Hematopoietic multipotent progenitor cell treated with erythropoietin and hydrocortisone succinate and interleukin-3 and kit ligand, for 4 days (in vitro differentiated cells): ENCODE data around the gene SATL1.
A peak's percentile ranks its signal among the peaks of the same experiment; 100 is the strongest.
"Not testable (repeated sequence)": the region's sequence is repeated elsewhere in the genome, so short reads cannot be mapped to it uniquely, and the experiment has no call there.

Experiments used
- DNase-seq: peaks from one replicate; pipeline ENCODE4 v3.0.0-alpha.2; 2015

Gene SATL1

GRCh38 chrX:85243761-85244449 is at the start of gene SATL1, which contains the start of gene ZNF711:
Gene SATL1, minus strand, starts transcription at chrX:85243779. Its CDS starts 134,811 bp downstream, at chrX:85108968.
Gene ZNF711, plus strand, starts transcription at chrX:85243991. Its CDS starts 3,582 bp downstream, at chrX:85247573.
- DNase-seq = peak; percentile 86

- DNase-seq = no peak
These were observed 45.6 kb upstream of the SATL1 start for GRCh38 chrX:85288992-85289723.

DNA sequence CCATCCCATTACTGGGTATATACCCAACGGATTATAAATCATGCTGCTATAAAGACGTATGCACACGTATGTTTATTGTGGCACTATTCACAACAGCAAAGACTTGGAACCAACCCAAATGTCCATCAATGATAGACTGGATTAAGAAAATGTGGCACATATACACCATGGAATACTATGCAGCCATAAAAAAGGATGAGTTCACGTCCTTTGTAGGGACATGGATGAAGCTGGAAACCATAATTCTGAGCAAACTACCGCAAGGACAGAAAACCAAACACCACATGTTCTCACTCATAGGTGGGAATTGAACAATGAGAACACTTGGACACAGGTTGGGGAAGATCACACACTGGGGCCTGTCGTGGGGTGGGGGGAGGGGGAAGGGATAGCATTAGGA is 41.7 kb upstream of the SATL1 start:
- DNase-seq = not testable (repeated sequence)

- DNase-seq = peak; percentile 64
These were observed 1.1 kb upstream of the SATL1 start for GRCh38 chrX:85244450-85245211.

DNA sequence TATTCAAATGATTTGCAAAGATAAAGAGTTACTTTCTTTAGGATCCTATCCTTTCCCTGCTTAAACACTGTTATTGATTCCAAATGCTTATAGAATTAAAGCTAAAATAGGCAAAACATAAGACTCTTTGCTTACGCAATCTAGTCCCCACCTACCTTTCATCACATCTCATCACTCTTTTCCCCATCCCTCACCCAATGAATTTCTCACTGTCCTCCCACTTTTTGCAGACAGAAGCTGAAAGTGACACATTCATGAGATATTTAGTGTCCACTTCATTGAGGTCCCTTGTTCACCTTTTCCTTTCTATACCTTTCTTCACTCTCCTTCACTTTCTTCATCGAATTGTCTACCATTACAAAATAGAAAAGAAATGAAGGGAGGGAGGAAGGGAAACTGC is 424 bp downstream of the SATL1 start:
- peak; percentile 2 for DNase-seq

DNA sequence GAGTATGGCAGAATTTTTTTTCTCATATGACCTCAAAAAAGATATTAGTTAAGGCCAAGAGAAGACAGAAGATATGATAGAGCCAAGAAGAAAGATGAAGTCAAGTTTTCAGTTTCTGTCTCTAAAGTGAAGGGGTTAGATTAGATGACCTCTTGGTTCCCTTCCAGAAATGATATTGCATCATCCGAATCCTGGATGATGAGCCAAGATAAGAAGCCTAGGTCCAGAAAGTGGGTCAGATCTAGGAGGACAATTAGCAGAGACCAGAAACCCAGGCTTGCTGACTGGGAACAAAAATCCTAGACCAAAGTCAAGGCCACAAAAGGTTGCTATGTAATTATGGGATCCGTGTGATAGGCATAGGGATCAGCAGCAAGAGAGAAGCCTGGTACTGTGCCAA is 20.2 kb downstream of the SATL1 start:
- DNase-seq = no peak

GRCh38 chrX:85221361-85221760 is 22.2 kb downstream of the SATL1 start:
- DNase-seq = no peak

- no peak for DNase-seq
These were observed 27.6 kb downstream of the SATL1 start for GRCh38 chrX:85215946-85216345.

DNA sequence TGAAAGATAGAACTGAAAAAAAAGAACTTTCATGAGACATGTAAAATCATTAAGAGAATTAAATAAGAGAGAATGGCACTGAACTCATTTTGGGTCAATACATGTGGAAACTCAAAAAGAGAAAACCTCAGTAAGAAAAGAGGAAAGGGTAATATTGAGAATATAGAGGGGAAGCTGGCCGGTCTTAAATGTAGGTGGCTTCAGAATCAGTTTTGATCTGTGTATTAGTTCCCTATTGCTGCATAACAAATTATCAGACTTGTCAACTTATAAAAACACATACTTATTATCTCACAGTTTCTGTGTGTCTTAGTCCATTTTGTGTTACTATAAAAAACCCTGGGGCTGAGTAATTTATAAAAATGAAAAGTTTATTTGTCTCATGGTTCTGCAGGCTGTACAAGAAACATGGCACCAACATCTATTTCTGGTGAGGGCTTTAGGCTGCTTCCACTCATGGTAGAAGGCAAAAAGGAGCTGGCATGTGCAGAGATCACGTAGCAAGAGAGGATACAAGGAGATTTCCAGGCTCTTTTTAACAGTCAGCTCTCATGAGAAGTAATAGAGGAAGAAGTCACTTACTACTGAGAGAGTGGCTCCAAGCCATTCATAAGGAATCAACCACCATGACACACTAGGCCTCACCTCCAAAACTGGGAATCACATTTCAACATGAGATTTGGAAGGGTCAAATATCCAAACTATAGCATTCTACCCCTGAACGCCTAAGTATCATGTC is 29.6 kb downstream of the SATL1 start:
- DNase-seq = no peak

DNA sequence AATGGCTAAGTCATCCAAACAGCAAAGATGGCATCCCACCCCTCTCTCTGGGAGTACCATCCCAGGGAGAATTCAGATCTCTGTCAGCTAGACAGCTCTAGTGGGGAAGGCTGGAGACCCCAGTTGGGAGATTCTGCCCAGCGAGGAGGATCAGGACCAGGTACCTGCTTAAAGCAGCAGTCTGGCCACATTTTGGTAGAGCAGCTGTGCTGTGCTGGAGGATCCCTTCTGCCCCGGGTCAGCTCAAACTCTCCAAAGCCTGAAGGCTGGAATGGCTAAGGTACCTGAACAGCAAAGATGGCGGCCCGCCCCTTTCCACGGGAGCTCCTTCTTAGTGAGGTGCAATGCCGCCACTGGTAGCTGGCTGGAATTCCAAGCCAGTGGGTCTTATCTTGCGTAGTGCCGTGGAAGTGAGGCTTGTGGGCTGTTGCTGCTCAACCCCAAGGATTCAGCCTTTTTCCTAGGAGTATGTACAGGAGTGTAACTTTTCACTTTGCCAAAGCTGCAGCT is 40.1 kb downstream of the SATL1 start:
- DNase-seq = no peak

DNA sequence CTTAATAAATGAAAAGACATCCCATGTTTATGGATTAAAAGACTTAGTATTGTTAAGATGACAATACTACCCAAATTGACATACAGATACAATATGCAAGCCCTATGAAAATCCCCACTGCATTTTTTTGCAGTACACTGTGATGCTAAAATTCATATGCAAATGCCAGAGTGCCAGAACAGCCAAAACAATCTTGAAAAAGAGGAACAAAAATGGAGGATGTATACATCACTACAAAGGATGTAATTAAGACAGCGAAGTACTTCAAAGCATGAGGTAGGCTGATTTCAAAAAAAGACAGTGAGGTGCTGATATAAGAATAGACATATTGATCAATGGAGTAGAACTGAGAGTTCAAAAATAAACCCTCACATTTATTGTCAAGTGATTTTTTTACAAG is 47.3 kb downstream of the SATL1 start:
- DNase-seq = no peak

DNA sequence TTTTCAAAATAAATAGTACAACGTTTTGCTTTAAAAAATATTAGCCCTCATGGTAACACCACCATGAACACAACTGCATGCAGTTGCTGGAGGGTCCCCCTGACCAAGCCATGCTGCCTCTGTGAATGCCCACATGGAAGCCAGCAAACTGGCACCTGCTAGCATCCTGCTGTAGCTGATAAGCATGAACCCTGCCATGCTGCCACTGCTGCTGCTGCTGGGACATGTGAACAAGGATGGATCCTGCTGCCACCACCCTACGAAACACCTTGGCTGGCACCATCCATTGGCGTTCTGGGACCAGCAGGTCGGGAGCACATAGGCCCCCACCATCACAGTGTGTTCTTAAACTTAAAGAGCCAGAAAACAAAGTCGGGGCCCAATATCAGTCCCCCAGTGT is 83.9 kb downstream of the SATL1 start:
- DNase-seq = no peak

GRCh38 chrX:85140964-85141363 is 102.6 kb downstream of the SATL1 start:
- DNase-seq = no peak

DNA sequence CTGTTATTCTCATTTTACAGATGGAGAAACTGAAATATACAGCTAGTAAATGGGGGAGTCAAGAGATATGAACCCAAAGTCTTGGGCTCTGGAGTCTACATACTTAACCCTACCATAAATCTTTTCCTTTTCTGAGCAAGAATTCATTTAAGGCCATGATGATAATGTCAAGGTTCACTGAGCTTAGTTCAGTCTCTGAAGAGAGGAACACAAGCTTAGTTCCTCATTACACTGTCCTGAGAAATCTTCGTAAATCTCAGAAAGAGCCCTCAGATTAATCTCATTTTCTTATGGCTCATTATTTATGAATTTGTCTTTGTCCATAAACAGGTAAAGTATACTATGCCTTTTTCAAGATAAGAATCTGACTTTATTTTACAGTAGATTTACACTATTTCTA is 104.2 kb downstream of the SATL1 start:
- DNase-seq = no peak

DNA sequence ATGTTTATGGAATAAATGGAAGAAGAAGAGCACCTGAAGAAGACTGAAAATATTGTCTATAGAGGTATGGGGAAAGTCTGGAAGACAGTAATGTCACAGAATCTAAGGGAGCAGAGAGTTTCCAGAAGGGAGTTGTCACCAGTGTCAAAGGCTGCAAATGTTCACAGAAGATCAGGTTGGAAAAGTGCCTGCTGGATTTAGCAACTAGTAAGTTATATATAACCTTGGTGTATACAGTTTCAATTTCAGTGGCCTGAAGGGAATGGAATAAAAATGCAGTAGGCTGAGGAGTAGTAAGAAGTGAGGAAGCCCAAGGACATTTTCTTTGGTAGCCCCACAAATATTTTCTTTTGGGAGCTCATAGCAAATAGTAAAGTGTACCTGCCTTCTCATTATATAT is 107.2 kb downstream of the SATL1 start:
- no peak for DNase-seq

DNA sequence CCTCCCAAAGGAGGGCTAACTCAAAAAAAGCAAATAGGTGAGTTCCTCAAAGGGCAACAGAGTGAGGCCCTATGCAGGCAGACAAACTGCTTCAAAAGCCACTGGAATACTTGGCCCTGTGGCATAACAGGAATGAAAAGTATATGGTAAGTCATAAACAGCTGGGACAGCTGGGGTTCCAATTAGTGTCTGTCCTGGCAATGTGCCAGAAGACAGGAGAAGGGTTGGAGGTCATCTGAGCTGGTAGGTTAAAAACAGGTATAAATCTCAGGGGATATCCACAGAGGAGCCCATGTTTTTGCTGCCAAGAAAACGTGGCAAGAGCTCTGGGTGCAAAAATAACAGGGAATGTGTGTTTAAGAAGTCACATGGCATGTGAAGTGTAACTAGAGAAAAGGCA is 128.3 kb downstream of the SATL1 start:
- no peak for DNase-seq

DNA sequence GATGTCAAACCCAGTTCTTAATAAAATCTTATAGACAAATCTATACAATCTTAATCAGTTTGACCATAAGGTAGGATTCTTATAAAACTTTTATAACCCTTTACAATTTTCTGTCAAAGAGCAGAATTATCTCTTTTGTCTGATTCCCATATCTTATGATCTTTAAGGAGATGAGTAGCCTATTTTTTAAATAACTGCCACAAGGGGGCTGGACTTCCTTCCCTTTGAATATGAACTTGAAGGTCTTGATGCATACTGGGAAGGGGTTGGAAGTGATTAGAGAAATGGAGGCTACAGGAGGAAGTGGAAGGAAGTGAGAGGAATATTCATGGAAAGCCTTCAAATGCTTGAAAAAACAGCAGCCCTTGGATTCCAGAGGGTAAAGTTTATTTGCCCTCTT is 128.8 kb downstream of the SATL1 start:
- DNase-seq = no peak

DNA sequence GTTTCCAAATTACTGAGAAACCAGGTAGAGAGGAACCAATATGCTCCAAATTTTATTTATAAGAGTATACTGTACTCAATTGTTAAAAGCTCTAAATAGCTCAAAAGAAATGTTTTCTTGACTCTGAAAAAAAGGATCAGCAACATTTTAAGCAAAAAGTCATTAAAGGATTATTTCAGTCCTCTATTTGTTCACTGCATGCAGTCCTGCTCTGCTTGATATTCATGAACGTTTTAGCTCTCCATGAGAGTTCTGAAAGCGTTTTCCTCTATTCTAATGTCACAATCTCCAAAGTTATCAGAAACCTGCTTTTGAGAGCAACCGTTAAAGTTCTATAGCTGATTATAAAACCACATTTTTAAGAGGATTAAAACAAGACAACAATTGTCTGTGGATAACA is 129.4 kb downstream of the SATL1 start:
- no peak for DNase-seq

GRCh38 chrX:85113746-85114145 is 129.8 kb downstream of the SATL1 start:
- DNase-seq = no peak

- peak; percentile 13 for DNase-seq
These were observed 131.3 kb downstream of the SATL1 start for GRCh38 chrX:85112293-85112692.

DNA sequence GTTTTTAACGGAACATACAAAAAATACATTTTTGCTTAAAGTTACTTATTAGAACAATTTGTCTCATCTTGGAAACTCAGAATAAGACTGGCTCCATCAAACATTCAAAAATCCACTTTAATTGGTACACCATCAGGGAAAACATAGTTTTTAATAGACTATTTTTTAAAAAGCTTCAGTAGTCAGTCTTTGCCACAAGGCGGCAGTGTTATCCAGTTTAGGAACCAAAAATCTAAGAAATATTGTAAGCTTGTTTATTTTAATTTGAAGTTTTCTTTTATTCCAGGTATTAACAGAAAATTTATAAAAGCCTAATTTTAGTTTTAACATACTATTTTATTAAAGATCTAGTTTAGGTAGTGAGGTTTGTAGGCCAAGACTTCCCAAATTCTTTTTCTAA is 132.2 kb downstream of the SATL1 start:
- DNase-seq = peak; percentile 38

GRCh38 chrX:85109235-85109634 is 134.3 kb downstream of the SATL1 start:
- peak; percentile 30 for DNase-seq

GRCh38 chrX:85108165-85108564 is 135.4 kb downstream of the SATL1 start:
- DNase-seq = no peak
